Mucosa of descending colon (tissue), 3 donors: Measurements from ENCODE around the gene MYO3B. TPM values are rescaled to one million over a fixed set of nuclear protein-coding genes. Genes with fewer than 3 reads are reported as not detected.

Experiments used
- ATAC-seq: fragments of 200-7000 bp; cut with Tn5 transposase; one replicate; pipeline ENCODE4 v1.9.1; 2020; ENCODE audit warnings: mild to moderate bottlenecking, moderate library complexity
- DNase-seq, 3 donors: peaks; one replicate each; pipeline ENCODE4 v3.0.0-alpha.2; 2020
- H3K36me3 ChIP-seq: fragments of 200-600 bp; one replicate; pipeline ENCODE4 v1.8.0; 2021; ENCODE audit warnings: low read depth, mild to moderate bottlenecking
- H3K4me1 ChIP-seq: fragments of 200-600 bp; one replicate; pipeline ENCODE4 v1.8.0; 2021; ENCODE audit warnings: low read depth, mild to moderate bottlenecking
- H3K4me3 ChIP-seq: fragments of 200-600 bp; one replicate; pipeline ENCODE4 v1.8.0; 2021; ENCODE audit warnings: mild to moderate bottlenecking
- H3K9me3 ChIP-seq: fragments of 200-600 bp; one replicate; pipeline ENCODE4 v1.8.0; 2021; ENCODE audit warnings: mild to moderate bottlenecking
- CTCF ChIP-seq: fragments of 200-600 bp; IDR thresholded peaks from one replicate; pipeline ENCODE4 v1.8.0; 2022; ENCODE audit warnings: antibody characterized with exemption, mild to moderate bottlenecking
- intact Hi-C, 2 donors: fragments of 100-400 bp; cut with DNase I in 1 of 2; cut with micrococcal nuclease in 1 of 2; formaldehyde crosslinking; loops; one replicate each; pipeline versions ENCODE4 v1.11.0 to v1.11.1; 2022; cut with DNase I, micrococcal nuclease
- total RNA-seq, 3 donors: library from RNA; stranded (reverse); fragmentation: NEBNext Ultra II Directional in 2 of 3; extraction: Animal tissue kit (Norgen Biotek cat#: 25700) in 2 of 3; gene quantifications; one replicate each; pipeline versions ENCODE4 v1.2.1 to v1.2.4, GENCODE V29; 2021 to 2023
- donor health status: DM: no; HTN: no; CAD: no; lungs with moderate emphysema.
- donor health status: DM: no; HTN: no; CAD: no.
- donor health status: DM: no; HTN: yes; CAD: no.

MYO3B gene
- total RNA-seq, 3 donors from 2014 or later, result 0.06 to 0.39 (median 0.09) TPM

- H3K36me3 ChIP-seq, result no peaks in the 10 kb centered on the region
- H3K4me1 ChIP-seq, result no peaks in the 10 kb centered on the region
- DNase-seq, result no peak
- intact Hi-C loops, result no loop called here
- H3K4me3 ChIP-seq, result no peak overlapping the region
- no peaks in the 10 kb centered on the region for H3K9me3 ChIP-seq
- no peak for TF ChIP-seq CTCF
- no peak for ATAC-seq
These were observed 226.9 kb downstream of the MYO3B start for GRCh38 chr2:170404846-170405245.

- TF ChIP-seq CTCF, result no peak
- ATAC-seq (no peak), DNase-seq (no peak)
- Histone ChIP-seq H3K4me1 (no peaks in the 10 kb centered on the region), H3K36me3 (no peaks in the 10 kb centered on the region), H3K9me3 (no peaks in the 10 kb centered on the region), H3K4me3 (no peak overlapping the region)
- intact Hi-C loops, result no loop called here
These were observed 227.4 kb downstream of the MYO3B start for GRCh38 chr2:170405326-170405725.

GRCh38 chr2:170408461-170409163 is 230.7 kb downstream of the MYO3B start:
- H3K36me3 ChIP-seq, result no peaks in the 10 kb centered on the region
- ATAC-seq (peak; percentile 23), DNase-seq (no peak)
- H3K9me3 ChIP-seq, result no peaks in the 10 kb centered on the region
- intact Hi-C loops, result no loop called here
- no peak for TF ChIP-seq CTCF
- H3K4me3 ChIP-seq, result no peak overlapping the region
- H3K4me1 ChIP-seq, result no peaks in the 10 kb centered on the region

GRCh38 chr2:170409164-170409535 is 231.2 kb downstream of the MYO3B start:
- peak; percentile 94 for ATAC-seq
- Histone ChIP-seq H3K4me1 (no peaks in the 10 kb centered on the region), H3K36me3 (no peaks in the 10 kb centered on the region), H3K4me3 (no peak overlapping the region), H3K9me3 (no peaks in the 10 kb centered on the region)
- intact Hi-C loops, result no loop called here
- TF ChIP-seq CTCF, result peak; percentile 74
- DNase-seq, result peak in 2 of 3 donors; percentile 63 to 92

GRCh38 chr2:170411660-170412059 is 233.7 kb downstream of the MYO3B start:
- ATAC-seq (no peak), DNase-seq (no peak)
- intact Hi-C loops, result no loop called here
- Histone ChIP-seq H3K4me3 (no peak overlapping the region), H3K36me3 (no peaks in the 10 kb centered on the region), H3K9me3 (no peaks in the 10 kb centered on the region), H3K4me1 (no peaks in the 10 kb centered on the region)
- no peak for TF ChIP-seq CTCF
